HepG2 (cell line): Measurements from ENCODE around the gene DPEP2NB. TPM values are rescaled to one million over a fixed set of nuclear protein-coding genes. Genes with fewer than 3 reads are reported as not detected.

Experiments
- CENPBD1 ChIP-seq: sonication (generic); formaldehyde crosslinking; IDR thresholded peaks from 2 replicates; pipeline ENCODE4 v1.8.0; 2022; ENCODE audit warnings: missing genetic modification reagents, low read depth, mild to moderate bottlenecking, borderline replicate concordance
- DZIP1 ChIP-seq: sonication (generic); formaldehyde crosslinking; IDR thresholded peaks from 2 replicates; pipeline ENCODE4 v1.5.0; 2020; ENCODE audit warnings: mild to moderate bottlenecking, missing genetic modification reagents
- GATAD1 ChIP-seq: IDR thresholded peaks from 2 replicates; pipeline ENCODE4 v1.6.1; 2016; ENCODE audit warnings: missing genetic modification reagents, missing compliant biosample characterization
- GMEB1 ChIP-seq: sonication (generic); formaldehyde crosslinking; IDR thresholded peaks from 2 replicates; pipeline ENCODE4 v1.5.1; 2020; ENCODE audit warnings: missing genetic modification reagents, mild to moderate bottlenecking, borderline replicate concordance
- HCFC1 ChIP-seq: fragments of 150-350 bp; IDR thresholded peaks from 2 replicates; pipeline ENCODE4 v1.6.1; 2014; ENCODE audit warnings: low read depth, low read length
- KAT8 ChIP-seq: IDR thresholded peaks from 2 replicates; pipeline ENCODE4 v1.6.1; 2016; ENCODE audit warnings: missing genetic modification reagents, missing compliant biosample characterization
- NCOA2 ChIP-seq: sonication (generic); formaldehyde crosslinking; IDR thresholded peaks from 2 replicates; pipeline ENCODE4 v1.8.0; 2022; ENCODE audit warnings: inconsistent platforms
- NFYB ChIP-seq: sonication (generic); formaldehyde crosslinking; IDR thresholded peaks from 2 replicates; pipeline ENCODE4 v1.4.0; 2020; ENCODE audit warnings: missing genetic modification reagents
- SETDB1 ChIP-seq: sonication (generic); formaldehyde crosslinking; IDR thresholded peaks from 2 replicates; pipeline ENCODE4 v1.5.1; 2020; ENCODE audit warnings: missing genetic modification reagents, mild to moderate bottlenecking, borderline replicate concordance
- SP5 ChIP-seq: IDR thresholded peaks from 2 replicates; pipeline ENCODE4 v1.6.1; 2016; ENCODE audit warnings: low read depth, borderline replicate concordance
- ZEB1 ChIP-seq: IDR thresholded peaks from 2 replicates; pipeline ENCODE4 v1.6.1; 2012; ENCODE audit warnings: mild to moderate bottlenecking, low read depth, inconsistent platforms; ENCODE audit not compliant: insufficient replicate concordance
- ZNF235 ChIP-seq: sonication (generic); formaldehyde crosslinking; IDR thresholded peaks from 2 replicates; pipeline ENCODE4 v1.8.1; 2023; ENCODE audit warnings: mild to moderate bottlenecking, missing genetic modification reagents, borderline replicate concordance
- ZNF354B ChIP-seq: sonication (generic); formaldehyde crosslinking; IDR thresholded peaks from 2 replicates; pipeline ENCODE4 v1.8.0; 2022; ENCODE audit warnings: mild to moderate bottlenecking, missing genetic modification reagents
- ZNF549 ChIP-seq: sonication (generic); formaldehyde crosslinking; IDR thresholded peaks from 2 replicates; pipeline ENCODE4 v1.5.0; 2020; ENCODE audit warnings: missing genetic modification reagents
- ZNF574 ChIP-seq: sonication (generic); formaldehyde crosslinking; IDR thresholded peaks from 2 replicates; pipeline ENCODE4 v1.4.0; 2020; ENCODE audit warnings: missing genetic modification reagents
- ZNF672 ChIP-seq: sonication (generic); formaldehyde crosslinking; IDR thresholded peaks from 2 replicates; pipeline ENCODE4 v1.8.1; 2022; ENCODE audit warnings: missing genetic modification reagents
- ZNF678 ChIP-seq: sonication (generic); formaldehyde crosslinking; IDR thresholded peaks from 2 replicates; pipeline ENCODE4 v1.4.0; 2020; ENCODE audit warnings: mild to moderate bottlenecking, missing genetic modification reagents
- ZNF780A ChIP-seq: sonication (generic); formaldehyde crosslinking; IDR thresholded peaks from 2 replicates; pipeline ENCODE4 v1.8.0; 2022; ENCODE audit warnings: mild to moderate bottlenecking, missing genetic modification reagents, moderate library complexity
- polyA plus RNA-seq, 8 experiments: library from polyadenylated mRNA; depleted of rRNA in 3 of 8; stranded (reverse) in 7 of 8; unstranded in 1 of 8; fragments of >200 nt; fragmentation: Illumina TruSeq in 4 of 8; extraction: Trizol in 4 of 8; gene quantifications; 2 replicates each; pipeline versions ENCODE4 v1.2.1 to v1.2.3, GENCODE V29; 2011 to 2016; ENCODE audit warnings: low read depth in 4 of 8, missing spikeins in 1 of 8, mixed read lengths in 1 of 8; ENCODE audit not compliant: insufficient read depth in 1 of 8
- total RNA-seq, 5 experiments: library from RNA; depleted of rRNA; stranded (reverse); fragments of >200 nt; fragmentation: Illumina TruSeq; extraction: Trizol; gene quantifications; 2 replicates each; pipeline ENCODE4 v1.2.3, GENCODE V29; 2016; ENCODE audit warnings: low read depth in 1 of 5

Gene DPEP2NB
- total and polyA plus RNA-seq, 2 of the 13 experiments (the other 11 are each of a cell fraction or from before 2014, with no cell fraction given) = not detected

- TF ChIP-seq ZNF574 (CRISPR knock-in tag) (peak; percentile 85), ZNF235 (CRISPR knock-in tag) (0 out of 2 replicates have a peak, but pooled peaks have one; percentile 29), SP5 (CRISPR knock-in tag) (peak; percentile 47; the same call in 1 of the 2 replicates), CENPBD1 (CRISPR knock-in tag) (no peak), GATAD1 (CRISPR knock-in tag) (peak; percentile 73), HCFC1 (no peak), ZEB1 (peak; percentile 84), GMEB1 (CRISPR knock-in tag) (peak; percentile 21; the same call in 1 of the 2 replicates), NCOA2 (peak; percentile 57; the same call in 1 of the 2 replicates), ZNF678 (CRISPR knock-in tag) (no peak), DZIP1 (CRISPR knock-in tag) (no peak), ZNF780A (CRISPR knock-in tag) (no peak; the same call in 1 of the 2 replicates), SETDB1 (CRISPR knock-in tag) (no peak), ZNF549 (CRISPR knock-in tag) (no peak), ZNF672 (CRISPR knock-in tag) (0 out of 2 replicates have a peak, but pooled peaks have one; percentile 15), NFYB (CRISPR knock-in tag) (0 out of 2 replicates have a peak, but pooled peaks have one; percentile 22), KAT8 (CRISPR knock-in tag) (peak; percentile 88), ZNF354B (CRISPR knock-in tag) (no peak)
These were observed 22.3 kb downstream of the DPEP2NB start (continued) for GRCh38 chr16:67993207-67994039.
